Measurements from ENCODE around the gene UACA. TPM values are rescaled to one million over a fixed set of nuclear protein-coding genes. Genes with fewer than 3 reads are reported as not detected.

UACA gene
- total and polyA plus RNA-seq, 3 donors from 2014 or later, result 10.2 to 65.1 (median 56.9) TPM

GRCh38 chr15:70796516-70797310, 33.4 kb upstream of the UACA start:
- H3K36me3 ChIP-seq (ENCODE audit: low read depth, missing control alignments), result no peaks in the 10 kb centered on the region
- TF ChIP-seq CTCF (IDR thresholded peaks at IDR 0.05) (no peak), POLR2A (IDR thresholded peaks at IDR 0.05) (no peak)
- no peak overlapping the region for H3K27ac ChIP-seq
- WGBS, 2 donors, result 81 to 83% methylated on average over 9 to 14 of the region's 14 CpGs
- H3K27me3 ChIP-seq, result no peaks in the 10 kb centered on the region
- peaks cover 13% of the 10 kb centered on the region for H3K4me1 ChIP-seq
- DNase-seq, result no peak
- intact Hi-C loops (cut with DNase I; ENCODE audit: low total_unique reads), result no loop called here
- H3K9me3 ChIP-seq, result no peaks in the 10 kb centered on the region
- H3K4me3 ChIP-seq, result no peak overlapping the region

GRCh38 chr15:70795311-70795665, 31.9 kb upstream of the UACA start:
- Histone ChIP-seq H3K4me1 (peaks cover 8% of the 10 kb centered on the region), H3K4me3 (no peak overlapping the region), H3K9me3 (no peaks in the 10 kb centered on the region), H3K36me3 (ENCODE audit: low read depth, missing control alignments) (no peaks in the 10 kb centered on the region), H3K27me3 (no peaks in the 10 kb centered on the region), H3K27ac (peak overlapping the region in 1 of 2 donors; percentile 32)
- 58 to 69% methylated on average over 2 of the region's 2 CpGs for WGBS, 2 donors
- TF ChIP-seq POLR2A (IDR thresholded peaks at IDR 0.05) (no peak), CTCF (IDR thresholded peaks at IDR 0.05) (no peak)
- intact Hi-C loops (cut with DNase I; ENCODE audit: low total_unique reads), result no loop called here
- DNase-seq, result no peak

GRCh38 chr15:70794596-70795310, 31.4 kb upstream of the UACA start:
- TF ChIP-seq CTCF (IDR thresholded peaks at IDR 0.05) (no peak), POLR2A (IDR thresholded peaks at IDR 0.05) (no peak)
- H3K9me3 ChIP-seq, result no peaks in the 10 kb centered on the region
- 76 to 77% methylated on average over 11 to 12 of the region's 12 CpGs for WGBS, 2 donors
- H3K4me3 ChIP-seq, result no peak overlapping the region
- no peaks in the 10 kb centered on the region for H3K36me3 ChIP-seq (ENCODE audit: low read depth, missing control alignments)
- peak overlapping the region in 1 of 2 donors; percentile 32 for H3K27ac ChIP-seq
- no peak for DNase-seq
- intact Hi-C loops (cut with DNase I; ENCODE audit: low total_unique reads), result no loop called here
- H3K4me1 ChIP-seq, result peaks cover 4% of the 10 kb centered on the region
- no peaks in the 10 kb centered on the region for H3K27me3 ChIP-seq

- Histone ChIP-seq H3K4me1 (no peaks in the 10 kb centered on the region), H3K27me3 (no peaks in the 10 kb centered on the region), H3K4me3 (no peak overlapping the region), H3K27ac (no peak overlapping the region), H3K36me3 (ENCODE audit: low read depth, missing control alignments) (no peaks in the 10 kb centered on the region), H3K9me3 (no peaks in the 10 kb centered on the region)
- TF ChIP-seq POLR2A (IDR thresholded peaks at IDR 0.05) (no peak), CTCF (IDR thresholded peaks at IDR 0.05) (no peak)
- intact Hi-C loops (cut with DNase I; ENCODE audit: low total_unique reads), result no loop called here
- WGBS, 2 donors, result 75 to 82% methylated on average over 5 to 6 of the region's 6 CpGs
- DNase-seq, result no peak
These were observed 30.3 kb upstream of the UACA start for GRCh38 chr15:70793694-70794093.
